ENCODE data around the gene TGFBR3. TPM values are rescaled to one million over a fixed set of nuclear protein-coding genes. Genes with fewer than 3 reads are reported as not detected.

TGFBR3 gene
- total and polyA plus RNA-seq, 2 of the 13 experiments (the other 11 are each of a cell fraction or from before 2014, with no cell fraction given) = 76.5 to 195 TPM

DNA sequence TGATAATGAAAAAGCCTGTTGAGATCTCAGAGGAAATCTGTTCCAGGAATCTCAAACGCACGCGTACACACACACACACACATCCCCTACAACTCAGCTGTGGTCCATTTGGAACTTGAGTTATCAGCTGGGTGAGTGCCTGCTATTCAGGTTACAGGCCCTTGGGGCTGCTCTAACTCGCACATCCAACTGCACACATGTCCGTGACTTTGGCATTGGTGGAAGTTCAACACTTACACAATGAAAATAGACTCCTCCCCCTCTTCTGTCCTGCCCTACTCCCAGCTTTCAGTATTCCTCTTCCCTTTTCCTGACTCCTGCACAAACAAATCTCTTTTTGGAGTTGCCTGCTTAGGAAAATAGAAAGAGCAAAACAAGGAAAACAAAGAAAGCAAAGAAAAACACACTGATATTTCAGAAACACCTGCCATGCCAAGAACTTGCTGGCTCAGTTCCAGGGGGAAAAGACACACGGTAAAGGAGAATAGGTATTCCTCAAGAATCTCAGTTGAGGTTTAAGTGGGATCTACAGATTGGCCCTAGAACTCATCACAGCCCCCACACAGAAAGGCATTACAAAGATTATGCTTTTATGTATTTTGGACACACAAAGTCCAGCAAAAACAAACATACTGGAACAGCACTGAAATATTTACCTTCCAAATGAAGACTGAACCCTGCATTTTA is 140.9 kb downstream of the TGFBR3 start (continued):
- TF ChIP-seq, protein P1, sequence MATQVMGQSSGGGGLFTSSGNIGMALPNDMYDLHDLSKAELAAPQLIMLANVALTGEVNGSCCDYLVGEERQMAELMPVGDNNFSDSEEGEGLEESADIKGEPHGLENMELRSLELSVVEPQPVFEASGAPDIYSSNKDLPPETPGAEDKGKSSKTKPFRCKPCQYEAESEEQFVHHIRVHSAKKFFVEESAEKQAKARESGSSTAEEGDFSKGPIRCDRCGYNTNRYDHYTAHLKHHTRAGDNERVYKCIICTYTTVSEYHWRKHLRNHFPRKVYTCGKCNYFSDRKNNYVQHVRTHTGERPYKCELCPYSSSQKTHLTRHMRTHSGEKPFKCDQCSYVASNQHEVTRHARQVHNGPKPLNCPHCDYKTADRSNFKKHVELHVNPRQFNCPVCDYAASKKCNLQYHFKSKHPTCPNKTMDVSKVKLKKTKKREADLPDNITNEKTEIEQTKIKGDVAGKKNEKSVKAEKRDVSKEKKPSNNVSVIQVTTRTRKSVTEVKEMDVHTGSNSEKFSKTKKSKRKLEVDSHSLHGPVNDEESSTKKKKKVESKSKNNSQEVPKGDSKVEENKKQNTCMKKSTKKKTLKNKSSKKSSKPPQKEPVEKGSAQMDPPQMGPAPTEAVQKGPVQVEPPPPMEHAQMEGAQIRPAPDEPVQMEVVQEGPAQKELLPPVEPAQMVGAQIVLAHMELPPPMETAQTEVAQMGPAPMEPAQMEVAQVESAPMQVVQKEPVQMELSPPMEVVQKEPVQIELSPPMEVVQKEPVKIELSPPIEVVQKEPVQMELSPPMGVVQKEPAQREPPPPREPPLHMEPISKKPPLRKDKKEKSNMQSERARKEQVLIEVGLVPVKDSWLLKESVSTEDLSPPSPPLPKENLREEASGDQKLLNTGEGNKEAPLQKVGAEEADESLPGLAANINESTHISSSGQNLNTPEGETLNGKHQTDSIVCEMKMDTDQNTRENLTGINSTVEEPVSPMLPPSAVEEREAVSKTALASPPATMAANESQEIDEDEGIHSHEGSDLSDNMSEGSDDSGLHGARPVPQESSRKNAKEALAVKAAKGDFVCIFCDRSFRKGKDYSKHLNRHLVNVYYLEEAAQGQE (IDR thresholded peaks at IDR 0.05; ENCODE audit: borderline replicate concordance in 1 of 2, low read depth in 1 of 2, low read length in 2 of 2) = no peak
- TF ChIP-seq FOXK1 (CRISPR knock-in tag; IDR thresholded peaks at IDR 0.05; ENCODE audit: borderline replicate concordance, low read depth) (no peak), ZFAT (CRISPR knock-in tag; conservative IDR thresholded peaks at IDR 0.05) (no peak), SRSF9 (IDR thresholded peaks at IDR 0.05; ENCODE audit: borderline replicate concordance, insufficient read depth, low read depth, low read length, poor library complexity, severe bottlenecking) (no peak), ZNF761 (CRISPR knock-in tag; conservative IDR thresholded peaks at IDR 0.05) (no peak), MLLT10 (CRISPR knock-in tag; IDR thresholded peaks at IDR 0.05) (no peak), ZNF564 (CRISPR knock-in tag; IDR thresholded peaks at IDR 0.05) (0 out of 2 replicates have a peak, but pooled peaks have one; percentile 50), SIN3A (IDR thresholded peaks at IDR 0.05; ENCODE audit: borderline replicate concordance, low read depth, low read length) (no peak), ZNF75D (CRISPR knock-in tag; IDR thresholded peaks at IDR 0.05; ENCODE audit: borderline replicate concordance) (no peak), TSC22D2 (CRISPR knock-in tag; IDR thresholded peaks at IDR 0.05; ENCODE audit: borderline replicate concordance) (no peak), LCORL (IDR thresholded peaks at IDR 0.05) (no peak), LCORL (CRISPR knock-in tag; IDR thresholded peaks at IDR 0.05) (peak; percentile 58; the same call in 1 of the 2 replicates), ZIK1 (CRISPR knock-in tag; IDR thresholded peaks at IDR 0.05; ENCODE audit: borderline replicate concordance, low read depth) (no peak), FOXA3 (CRISPR knock-in tag; IDR thresholded peaks at IDR 0.05) (peak; percentile 56), SMAD3 (CRISPR knock-in tag; IDR thresholded peaks at IDR 0.05) (no peak), DNMT3B (CRISPR knock-in tag; conservative IDR thresholded peaks at IDR 0.05) (no peak), MAF1 (CRISPR knock-in tag; IDR thresholded peaks at IDR 0.05; ENCODE audit: borderline replicate concordance) (no peak)
- TF ChIP-seq, protein P2, sequence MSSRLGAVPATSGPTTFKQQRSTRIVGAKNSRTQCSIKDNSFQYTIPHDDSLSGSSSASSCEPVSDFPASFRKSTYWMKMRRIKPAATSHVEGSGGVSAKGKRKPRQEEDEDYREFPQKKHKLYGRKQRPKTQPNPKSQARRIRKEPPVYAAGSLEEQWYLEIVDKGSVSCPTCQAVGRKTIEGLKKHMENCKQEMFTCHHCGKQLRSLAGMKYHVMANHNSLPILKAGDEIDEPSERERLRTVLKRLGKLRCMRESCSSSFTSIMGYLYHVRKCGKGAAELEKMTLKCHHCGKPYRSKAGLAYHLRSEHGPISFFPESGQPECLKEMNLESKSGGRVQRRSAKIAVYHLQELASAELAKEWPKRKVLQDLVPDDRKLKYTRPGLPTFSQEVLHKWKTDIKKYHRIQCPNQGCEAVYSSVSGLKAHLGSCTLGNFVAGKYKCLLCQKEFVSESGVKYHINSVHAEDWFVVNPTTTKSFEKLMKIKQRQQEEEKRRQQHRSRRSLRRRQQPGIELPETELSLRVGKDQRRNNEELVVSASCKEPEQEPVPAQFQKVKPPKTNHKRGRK (CRISPR knock-in tag; IDR thresholded peaks at IDR 0.05) = no peak
- TF ChIP-seq, protein P3, sequence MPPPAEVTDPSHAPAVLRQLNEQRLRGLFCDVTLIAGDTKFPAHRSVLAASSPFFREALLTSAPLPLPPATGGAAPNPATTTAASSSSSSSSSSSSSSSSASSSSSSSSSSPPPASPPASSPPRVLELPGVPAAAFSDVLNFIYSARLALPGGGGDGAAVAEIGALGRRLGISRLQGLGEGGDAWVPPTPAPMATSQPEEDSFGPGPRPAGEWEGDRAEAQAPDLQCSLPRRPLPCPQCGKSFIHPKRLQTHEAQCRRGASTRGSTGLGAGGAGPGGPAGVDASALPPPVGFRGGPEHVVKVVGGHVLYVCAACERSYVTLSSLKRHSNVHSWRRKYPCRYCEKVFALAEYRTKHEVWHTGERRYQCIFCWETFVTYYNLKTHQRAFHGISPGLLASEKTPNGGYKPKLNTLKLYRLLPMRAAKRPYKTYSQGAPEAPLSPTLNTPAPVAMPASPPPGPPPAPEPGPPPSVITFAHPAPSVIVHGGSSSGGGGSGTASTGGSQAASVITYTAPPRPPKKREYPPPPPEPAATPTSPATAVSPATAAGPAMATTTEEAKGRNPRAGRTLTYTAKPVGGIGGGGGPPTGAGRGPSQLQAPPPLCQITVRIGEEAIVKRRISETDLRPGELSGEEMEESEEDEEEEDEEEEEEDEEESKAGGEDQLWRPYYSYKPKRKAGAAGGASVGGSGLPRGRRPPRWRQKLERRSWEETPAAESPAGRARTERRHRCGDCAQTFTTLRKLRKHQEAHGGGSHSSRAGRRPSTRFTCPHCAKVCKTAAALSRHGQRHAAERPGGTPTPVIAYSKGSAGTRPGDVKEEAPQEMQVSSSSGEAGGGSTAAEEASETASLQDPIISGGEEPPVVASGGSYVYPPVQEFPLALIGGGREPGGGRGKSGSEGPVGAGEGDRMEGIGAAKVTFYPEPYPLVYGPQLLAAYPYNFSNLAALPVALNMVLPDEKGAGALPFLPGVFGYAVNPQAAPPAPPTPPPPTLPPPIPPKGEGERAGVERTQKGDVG (CRISPR knock-in tag; IDR thresholded peaks at IDR 0.05; ENCODE audit: borderline replicate concordance) = no peak
